Transverse colon (tissue), 4 donors: ENCODE results near the gene KRT13. TPM values are rescaled to one million over a fixed set of nuclear protein-coding genes. Genes with fewer than 3 reads are reported as not detected.

Experiments used
- DNase-seq: peaks from one replicate; pipeline ENCODE4 v3.0.0-alpha.2; 2019
- H3K27ac ChIP-seq, 4 donors: fragments of 200-600 bp; sonication (generic); 2 replicates each; pipeline ENCODE4 v1.5.1; 2016 to 2018; ENCODE audit warnings: inconsistent platforms in 4 of 4
- H3K27me3 ChIP-seq: fragments of 200-600 bp; sonication (generic); 2 replicates; pipeline ENCODE4 v1.5.1; 2017; ENCODE audit warnings: inconsistent platforms
- H3K36me3 ChIP-seq, 4 donors: fragments of 200-600 bp; sonication (generic); 2 replicates each; pipeline ENCODE4 v1.5.1; 2017 to 2019; ENCODE audit warnings: inconsistent platforms in 4 of 4
- H3K4me1 ChIP-seq, 4 donors: fragments of 200-600 bp; sonication (generic); 2 replicates each; pipeline ENCODE4 v1.5.1; 2017 to 2020; ENCODE audit warnings: inconsistent platforms in 4 of 4
- H3K4me3 ChIP-seq, 4 donors: fragments of 200-600 bp; sonication (generic); 1 replicate in 1 of 4; 2 replicates in 3 of 4; pipeline versions ENCODE4 v1.5.1 to v1.6.1; 2017 to 2019; ENCODE audit warnings: inconsistent platforms in 4 of 4
- H3K9me3 ChIP-seq, 2 donors: fragments of 200-600 bp; sonication (generic); 2 replicates each; pipeline ENCODE4 v1.5.1; 2017 to 2019; ENCODE audit warnings: inconsistent platforms in 2 of 2
- CTCF ChIP-seq, 5 experiments: fragments of 200-600 bp in 3 of 5; fragments of 450-650 bp in 2 of 5; sonication (generic) in 3 of 5; IDR thresholded peaks; 1 replicate in 2 of 5; 2 replicates in 3 of 5; pipeline ENCODE4 v1.5.1; 2016 to 2017; ENCODE audit warnings: antibody characterized with exemption in 5 of 5, inconsistent platforms in 3 of 5, mild to moderate bottlenecking in 2 of 5, moderate library complexity in 1 of 5
- EP300 ChIP-seq: sonication (generic); formaldehyde crosslinking; IDR thresholded peaks from one replicate; pipeline ENCODE4 v1.6.1; 2017; ENCODE audit warnings: antibody characterized with exemption, low read depth
- POLR2A ChIP-seq: fragments of 450-650 bp; IDR thresholded peaks from one replicate; pipeline ENCODE4 v1.6.1; 2016; ENCODE audit warnings: antibody characterized with exemption, mild to moderate bottlenecking, moderate library complexity
- POLR2AphosphoS5 ChIP-seq, 3 donors: sonication (generic); formaldehyde crosslinking; IDR thresholded peaks; one replicate each; pipeline ENCODE4 v1.6.1; 2016; ENCODE audit warnings: antibody characterized with exemption in 3 of 3
- WGBS, 2 donors: methylation state at CpG; one replicate each; pipeline ENCODE4 v1.1.5; 2018; ENCODE audit warnings: low coverage in 1 of 2; 5-methylcytosine and 5-hydroxymethylcytosine counted together
- in situ Hi-C, 4 donors: fragments of 200-750 bp; cut with MboI; loops; one replicate each; pipeline versions ENCODE4 v1.15.0 to v1.15.1; 2017; ENCODE audit warnings: low sequenced_read_pairs in 3 of 4, low pct_ligation_motif_present in 1 of 4, low pct_unique_long_range_greater_than_20kb in 1 of 4
- intact Hi-C: fragments of 100-400 bp; cut with DNase I; formaldehyde crosslinking; loops from one replicate; pipeline ENCODE4 v1.15.1; 2023; ENCODE audit warnings: low total_unique reads
- total RNA-seq, 4 donors: library from RNA; depleted of rRNA; stranded (reverse); fragments of >200 nt; gene quantifications; one replicate each; pipeline ENCODE4 v1.1.0, GENCODE V29; 2016

The KRT13 gene
- total RNA-seq, 4 donors from 2014 or later, result 0.27 TPM; not detected in 3

- no peaks in the 10 kb centered on the region for H3K9me3 ChIP-seq
- H3K4me3 ChIP-seq, result no peak overlapping the region
- no peak for DNase-seq
- intact Hi-C loops (no loop called here), in situ Hi-C loops (loop anchor here in 1 of 4 donors (25.0 kb wide), 1 partner anchor 625 kb away; no protein-coding TSS in a partner anchor)
- TF ChIP-seq EP300 (no peak), CTCF (IDR thresholded peaks at IDR 0.05) (no peak), POLR2A (no peak)
- H3K27ac ChIP-seq, result no peak overlapping the region
- no peaks in the 10 kb centered on the region for H3K27me3 ChIP-seq
- 96 to 100% methylated on average over 1 to 7 of the region's 7 CpGs for WGBS, 2 donors
- H3K4me1 ChIP-seq, result peaks cover 0 to 6% (median 2%) of the 10 kb centered on the region in 4 donors
- no peaks in the 10 kb centered on the region for H3K36me3 ChIP-seq
Measured at GRCh38 chr17:41536741-41537613, 31.6 kb upstream of the KRT13 start.

GRCh38 chr17:41535764-41536481, 30.5 kb upstream of the KRT13 start:
- Histone ChIP-seq H3K27ac (no peak overlapping the region), H3K36me3 (no peaks in the 10 kb centered on the region), H3K9me3 (no peaks in the 10 kb centered on the region), H3K4me3 (no peak overlapping the region), H3K4me1 (peaks cover 0 to under 1% (median 0%) of the 10 kb centered on the region in 4 donors), H3K27me3 (no peaks in the 10 kb centered on the region)
- peak; percentile 62 for DNase-seq
- 68% methylated on average over 14 of the region's 15 CpGs; no CpG with 5 or more reads in 1 of the 2 donors for WGBS, 2 donors
- in situ Hi-C loops (loop anchor here in 1 of 4 donors (25.0 kb wide), 1 partner anchor 624 kb away; no protein-coding TSS in a partner anchor), intact Hi-C loops (no loop called here)
- no peak for TF ChIP-seq POLR2AphosphoS5 (IDR thresholded peaks at IDR 0.05)
- no peak for TF ChIP-seq CTCF (IDR thresholded peaks at IDR 0.05)
- no peak for TF ChIP-seq EP300
- no peak for TF ChIP-seq POLR2A

- intact Hi-C loops (no loop called here), in situ Hi-C loops (loop anchor here in 1 of 4 donors (25.0 kb wide), 1 partner anchor 623 kb away; no protein-coding TSS in a partner anchor)
- Histone ChIP-seq H3K4me3 (no peak overlapping the region), H3K4me1 (peaks cover 0 to 7% (median 6%) of the 10 kb centered on the region in 4 donors), H3K9me3 (no peaks in the 10 kb centered on the region), H3K36me3 (no peaks in the 10 kb centered on the region), H3K27ac (no peak overlapping the region), H3K27me3 (peaks cover 7% of the 10 kb centered on the region)
- TF ChIP-seq CTCF (IDR thresholded peaks at IDR 0.05) (no peak), POLR2A (no peak), EP300 (no peak), POLR2AphosphoS5 (IDR thresholded peaks at IDR 0.05) (no peak)
- DNase-seq, result no peak
- WGBS, 2 donors, result 58 to 69% methylated on average over 3 to 7 of the region's 7 CpGs
Measured at GRCh38 chr17:41534899-41535546, 29.6 kb upstream of the KRT13 start.
